Prostate gland (tissue), 2 donors: ENCODE results near the gene KATNA1.

ENCODE experiments used
- CTCF ChIP-seq, 4 experiments: fragments of 200-600 bp in 2 of 4; fragments of 450-650 bp in 2 of 4; sonication (generic) in 2 of 4; IDR thresholded peaks; 1 replicate in 3 of 4; 2 replicates in 1 of 4; pipeline ENCODE4 v1.5.1; 2016 to 2019; ENCODE audit warnings: antibody characterized with exemption in 4 of 4, mild to moderate bottlenecking in 2 of 4, moderate library complexity in 2 of 4
- POLR2A ChIP-seq: fragments of 450-650 bp; IDR thresholded peaks from one replicate; pipeline ENCODE4 v1.6.1; 2016; ENCODE audit warnings: antibody characterized with exemption, mild to moderate bottlenecking
- POLR2AphosphoS5 ChIP-seq: sonication (generic); formaldehyde crosslinking; IDR thresholded peaks from one replicate; pipeline ENCODE4 v1.6.1; 2017; ENCODE audit warnings: antibody characterized with exemption

GRCh38 chr6:149686230-149686629 lies 37.7 kb upstream of the KATNA1 start:
- TF ChIP-seq POLR2A (no peak), CTCF (IDR thresholded peaks at IDR 0.05) (no peak), POLR2AphosphoS5 (no peak)
